Stimulated activated CD4-positive, alpha-beta T cell treated with anti-CD3 and anti-CD28 coated beads, Interleukin-4, amount 100 ng/mL, for 1 hour (primary cell): ENCODE results near the gene YBX3.

Experiments
- DNase-seq: peaks from one replicate; pipeline ENCODE4 v3.0.0-alpha.2; 2020

Gene YBX3

DNA sequence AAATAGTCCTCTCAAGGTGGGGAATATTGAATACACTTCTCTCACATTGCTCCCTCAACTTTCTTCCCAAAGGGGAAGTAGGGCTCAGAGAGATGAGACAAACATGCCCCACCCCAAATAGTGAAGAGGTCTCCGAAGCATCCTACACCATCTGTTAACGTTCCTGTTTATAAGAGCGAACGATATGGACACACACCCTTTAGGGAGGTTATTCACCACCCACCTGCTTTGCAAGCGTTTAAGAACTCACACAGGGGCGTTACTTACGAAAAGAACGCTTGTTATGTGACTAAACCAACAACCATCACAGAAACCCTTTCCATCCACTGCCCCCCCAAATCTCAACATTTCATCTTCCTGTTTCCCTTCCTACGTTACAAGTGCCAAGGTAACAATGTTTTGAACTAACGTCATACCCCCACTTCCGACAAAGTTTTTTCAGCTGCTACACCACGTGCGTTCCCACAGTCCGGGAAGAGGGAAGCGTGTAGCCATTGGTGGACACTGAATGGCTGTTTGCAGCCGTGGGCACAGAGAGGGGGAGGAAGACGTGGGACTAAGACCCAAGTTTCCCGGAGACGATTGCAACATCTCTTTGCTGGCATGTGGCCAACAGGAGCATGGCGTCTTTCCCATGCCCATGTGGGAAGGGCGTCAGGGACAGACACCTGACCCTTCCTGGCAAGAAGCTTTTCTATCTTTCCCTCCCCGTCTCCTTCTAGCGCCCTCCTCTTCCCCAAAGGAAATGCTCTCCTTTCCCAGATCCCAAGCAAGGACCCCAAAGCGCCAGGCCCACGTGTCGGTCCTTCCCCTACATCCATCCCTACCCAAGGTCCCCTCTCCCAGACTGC, 1.2 kb downstream of the YBX3 start:
- peak; percentile 53 for DNase-seq

GRCh38 chr12:10720974-10721650, 2.0 kb downstream of the YBX3 start:
- no peak for DNase-seq

DNA sequence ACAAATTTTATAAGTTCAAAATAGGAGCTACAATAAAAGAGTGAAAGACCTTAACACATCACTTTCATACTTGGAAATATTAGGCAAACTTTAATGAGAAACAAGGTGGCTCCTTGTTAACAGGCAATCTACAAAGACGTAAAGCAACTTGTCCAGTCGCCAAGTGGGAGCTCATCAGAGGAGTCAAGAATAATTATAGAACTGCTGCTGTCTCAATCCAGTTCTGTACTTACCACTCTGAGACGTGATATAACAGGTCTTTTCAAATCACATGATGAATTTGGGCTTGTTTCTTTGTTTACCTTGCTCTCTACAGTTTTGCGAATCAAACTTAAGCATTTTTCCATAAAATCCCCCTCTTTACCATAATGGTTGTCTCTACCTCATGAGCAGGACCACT, 3.6 kb downstream of the YBX3 start:
- DNase-seq: no peak

- DNase-seq: no peak
Observed at GRCh38 chr12:10718279-10718821, 4.8 kb downstream of the YBX3 start.

DNA sequence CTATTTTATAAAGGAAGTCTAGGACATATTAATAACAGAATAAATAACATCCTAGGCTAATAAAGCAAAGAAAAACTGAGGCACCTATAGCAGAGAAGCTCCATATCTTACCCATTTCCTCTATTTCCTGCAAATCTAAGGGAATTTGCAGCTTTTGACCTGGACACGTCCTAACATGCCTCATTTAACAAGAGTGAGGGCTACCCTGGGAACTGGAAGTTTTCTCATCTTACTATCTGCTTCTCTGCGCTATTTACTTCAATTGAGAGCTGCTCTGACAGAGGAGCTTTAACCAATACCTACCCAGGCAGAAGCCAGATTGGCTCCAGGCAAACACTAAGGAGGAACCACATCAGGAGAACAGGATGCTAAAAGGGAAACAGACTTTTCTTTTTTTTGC, 5.7 kb downstream of the YBX3 start:
- no peak for DNase-seq

DNA sequence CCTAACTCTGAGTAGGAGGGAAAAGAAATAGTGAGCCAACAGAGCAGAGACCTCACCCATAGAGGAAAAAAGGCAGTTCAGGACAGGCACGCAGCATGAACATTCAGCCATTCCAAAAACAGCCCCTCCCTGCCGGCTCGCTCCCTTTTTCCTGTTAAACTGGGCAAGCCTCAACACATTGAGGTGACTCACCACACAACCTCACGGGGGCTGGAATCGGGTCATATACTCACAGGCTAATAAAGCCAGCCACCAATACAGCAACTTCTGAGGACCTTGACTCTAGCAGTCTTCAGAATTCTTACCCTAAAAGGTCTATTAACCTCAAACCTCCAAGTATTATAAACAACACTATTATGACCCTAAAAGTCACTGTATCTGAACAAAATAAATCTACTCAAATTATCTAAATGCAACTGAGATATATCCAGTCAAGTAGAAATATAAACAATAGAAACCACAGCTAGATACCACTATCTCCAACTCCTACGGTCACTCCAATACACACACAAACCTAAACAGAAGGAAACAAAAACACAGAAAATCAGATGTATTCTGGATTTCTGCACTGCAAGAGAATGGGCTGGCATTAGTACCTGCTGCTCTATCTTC, 6.3 kb downstream of the YBX3 start:
- no peak for DNase-seq

DNA sequence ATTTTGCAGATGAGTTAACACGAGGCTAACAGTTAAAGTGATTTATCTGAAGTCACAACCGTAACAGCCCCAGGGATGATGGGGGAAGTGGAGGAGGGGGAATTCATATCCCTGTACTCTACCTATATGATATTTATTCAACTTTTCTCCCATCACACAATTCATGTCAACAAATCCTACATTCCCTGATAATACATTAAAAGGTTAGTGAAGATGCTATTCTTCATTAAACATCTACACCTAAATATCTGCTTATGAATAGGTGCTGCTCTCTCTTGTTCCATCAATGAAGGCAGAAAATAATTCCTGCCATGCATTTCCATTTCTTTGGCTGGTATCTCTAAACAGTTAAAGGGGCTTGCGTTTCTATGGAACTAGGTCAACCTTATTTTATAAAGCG, 6.8 kb downstream of the YBX3 start:
- no peak for DNase-seq

DNA sequence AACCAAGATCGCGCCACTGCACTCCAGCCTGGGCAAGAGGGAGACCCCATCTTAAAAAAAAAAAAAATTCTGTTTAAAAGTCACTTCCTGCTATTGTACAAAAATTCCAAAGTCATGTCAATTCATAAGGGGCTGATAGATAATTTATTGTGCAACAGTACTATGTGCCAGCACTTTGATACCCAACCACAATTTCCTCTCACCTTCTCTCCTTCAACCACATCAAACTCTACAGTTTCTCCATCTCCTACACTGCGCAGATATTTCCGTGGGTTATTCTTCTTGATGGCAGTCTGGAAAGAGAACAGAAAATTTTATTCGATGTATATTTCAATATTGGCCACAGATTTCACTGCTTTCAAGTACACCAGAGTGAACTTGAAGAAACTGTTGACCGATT, 7.6 kb downstream of the YBX3 start:
- no peak for DNase-seq

- DNase-seq: no peak
Observed at GRCh38 chr12:10709808-10710207, 13.3 kb downstream of the YBX3 start.

- DNase-seq: no peak
Observed at GRCh38 chr12:10708862-10709261, 14.3 kb downstream of the YBX3 start.

- DNase-seq: no peak
Observed at GRCh38 chr12:10705655-10706054, 17.5 kb downstream of the YBX3 start.

- DNase-seq: no peak
Observed at GRCh38 chr12:10701843-10702242, 21.3 kb downstream of the YBX3 start.

GRCh38 chr12:10701131-10701681, 21.9 kb downstream of the YBX3 start:
- peak; percentile 54 for DNase-seq

GRCh38 chr12:10700581-10700980, 22.5 kb downstream of the YBX3 start:
- no peak for DNase-seq

DNA sequence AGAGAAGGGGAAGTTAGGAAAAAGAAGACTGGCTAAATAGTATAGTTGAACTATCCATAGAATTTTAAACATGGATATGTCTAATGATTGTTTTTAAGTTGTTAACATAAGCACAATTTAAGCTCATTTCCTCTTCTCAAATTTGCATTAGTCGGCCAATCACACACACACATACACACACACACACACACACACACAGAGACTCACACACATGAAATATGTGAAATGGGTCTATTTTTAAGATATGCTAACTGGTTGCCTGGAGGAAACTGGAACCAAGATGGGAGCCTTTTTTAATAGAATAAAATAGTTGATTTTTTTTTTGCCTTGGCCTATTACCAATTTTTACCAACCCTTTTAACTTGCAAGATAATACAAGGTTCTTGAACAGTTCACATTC, 25.3 kb downstream of the YBX3 start:
- DNase-seq: no peak

GRCh38 chr12:10697156-10697555, 26.0 kb downstream of the YBX3 start:
- no peak for DNase-seq

- DNase-seq: no peak
Observed at GRCh38 chr12:10690906-10691305, 32.2 kb downstream of the YBX3 start.

DNA sequence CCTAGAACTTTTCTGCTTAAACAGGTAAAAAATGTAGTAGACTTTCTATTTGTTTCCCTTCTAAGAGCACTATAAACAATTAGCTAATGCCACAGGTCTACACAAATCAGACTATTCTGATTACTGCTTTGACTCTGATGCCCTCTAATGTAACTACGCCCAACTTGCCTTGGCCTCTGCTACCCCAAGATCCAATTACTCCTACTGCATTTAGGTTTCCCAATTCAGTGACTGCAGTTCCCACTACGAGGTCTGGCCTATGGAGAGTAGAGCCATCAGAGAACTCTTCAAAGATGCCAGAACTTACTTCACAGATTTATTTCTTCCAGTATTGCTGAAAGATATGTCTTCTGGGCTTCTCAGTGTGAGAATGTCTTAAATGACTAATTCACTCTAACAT, 34.0 kb downstream of the YBX3 start:
- DNase-seq: no peak

DNA sequence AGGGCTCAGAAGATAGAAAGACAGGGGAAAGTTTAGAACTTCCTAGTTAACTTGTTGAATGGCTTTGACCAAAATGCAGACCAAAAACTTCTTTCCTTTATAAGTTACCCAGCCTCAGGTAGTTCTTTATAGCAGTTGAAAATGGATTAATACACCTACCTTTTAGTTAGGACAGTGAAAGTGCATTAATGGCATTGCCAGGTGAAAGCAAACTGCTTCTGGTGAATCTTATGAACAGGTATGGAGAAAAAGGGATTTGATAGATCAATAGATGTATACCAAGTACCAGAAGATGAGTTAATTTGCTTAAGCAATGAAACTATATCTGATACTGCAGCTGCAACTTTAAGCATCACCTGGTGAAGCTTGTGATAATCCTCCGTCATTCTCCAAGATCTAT, 35.1 kb downstream of the YBX3 start:
- no peak for DNase-seq

- DNase-seq: peak; percentile 72
Observed at GRCh38 chr12:10673659-10674384, 49.3 kb downstream of the YBX3 start, which contains the start of gene STYK1. STYK1 (minus strand) TSS chr12:10674052; CDS start chr12:10634618, 39,434 bp downstream.

DNA sequence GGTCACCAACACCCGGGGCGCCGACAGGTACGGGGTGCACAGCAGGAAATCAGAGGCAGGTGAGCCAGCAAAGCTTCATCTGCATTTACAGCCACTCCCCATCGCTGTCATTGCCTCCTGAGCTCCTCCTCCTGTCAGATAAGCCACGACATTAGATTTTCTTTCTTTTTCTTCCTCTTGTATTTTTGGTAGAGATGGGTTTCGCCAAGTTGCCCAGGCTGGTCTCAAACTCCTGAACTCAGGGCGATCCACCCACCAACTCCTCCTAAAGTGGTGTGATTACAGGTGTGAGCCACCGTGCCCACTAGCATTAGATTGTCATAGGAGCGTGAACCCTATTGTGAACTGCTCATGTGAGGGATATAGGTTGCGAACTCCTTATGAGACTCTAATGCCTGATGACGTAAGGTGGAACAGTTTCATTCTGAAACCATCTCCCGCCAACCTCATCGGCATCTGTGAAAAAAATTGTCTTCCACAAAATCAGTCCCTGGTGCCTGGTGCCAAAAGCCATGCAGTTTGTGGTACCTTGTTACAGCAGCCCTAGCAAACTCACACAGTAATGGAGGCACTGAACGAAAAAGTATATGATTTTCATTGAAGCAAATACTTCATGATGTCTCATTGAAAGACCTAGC, 50.8 kb downstream of the YBX3 start:
- no peak for DNase-seq

GRCh38 chr12:10669533-10669932, 53.6 kb downstream of the YBX3 start:
- DNase-seq: no peak
